ENCODE results near the gene AFF1.

- TF ChIP-seq POLR2A (IDR thresholded peaks at IDR 0.05; ENCODE audit: low read depth, low read length) (no peak), POLR2AphosphoS5 (IDR thresholded peaks at IDR 0.05; ENCODE audit: low read depth, low read length) (no peak), TAF1 (IDR thresholded peaks at IDR 0.05; ENCODE audit: borderline replicate concordance, low read depth, low read length) (no peak)
Measured at GRCh38 chr4:86993909-86994681, 59.3 kb downstream of the AFF1 start.

All from GM12892 (cell line).